GM18505 (cell line): ENCODE results near the gene RIN3.

Experiments used
- ATAC-seq: cut with Tn5 transposase; IDR thresholded peaks from one replicate; pipeline ENCODE4 v1.9.1; 2021; ENCODE audit not compliant: unreplicated experiment
- POLR2A ChIP-seq: IDR thresholded peaks from 4 replicates; pipeline ENCODE4 v1.6.1; 2011; ENCODE audit warnings: borderline replicate concordance; ENCODE audit not compliant: insufficient read depth, insufficient read length; ENCODE audit errors: extremely low read depth

The RIN3 gene

DNA sequence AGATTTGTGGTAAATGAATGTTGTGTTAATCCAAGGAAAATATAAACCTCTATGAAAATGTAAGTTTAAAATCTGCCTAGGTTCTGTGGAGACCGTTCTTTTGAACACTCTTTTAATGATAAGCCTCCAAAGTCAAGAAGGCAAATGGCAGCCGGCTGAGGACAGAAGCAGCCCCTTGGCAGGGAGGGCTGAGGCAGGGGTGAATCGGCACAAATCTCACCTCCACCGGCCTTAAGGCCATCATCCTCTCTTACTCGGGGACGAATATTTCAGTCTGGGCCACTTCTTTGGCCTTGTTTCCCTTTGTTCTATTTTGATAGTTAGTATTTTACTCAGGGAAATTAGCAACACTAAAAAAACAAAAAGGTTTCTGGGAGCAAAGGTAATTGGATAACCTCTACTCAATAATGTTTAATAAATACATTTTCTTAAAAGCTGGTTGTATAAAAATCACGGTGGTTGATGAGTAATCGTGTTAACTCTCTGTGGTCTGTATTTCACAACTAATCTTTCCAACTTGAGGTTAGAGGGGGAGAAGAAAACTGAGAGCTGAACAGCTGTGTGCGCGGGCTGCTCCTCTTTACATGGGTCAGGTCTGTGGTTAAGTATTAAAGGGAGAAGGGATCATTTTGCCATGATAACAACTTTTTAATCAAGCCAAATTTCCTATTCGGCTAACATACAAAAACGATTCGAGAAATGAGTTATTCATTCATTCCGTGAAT lies 216.2 kb downstream of the RIN3 start:
- ATAC-seq: peak; percentile 54
- TF ChIP-seq POLR2A: no peak

DNA sequence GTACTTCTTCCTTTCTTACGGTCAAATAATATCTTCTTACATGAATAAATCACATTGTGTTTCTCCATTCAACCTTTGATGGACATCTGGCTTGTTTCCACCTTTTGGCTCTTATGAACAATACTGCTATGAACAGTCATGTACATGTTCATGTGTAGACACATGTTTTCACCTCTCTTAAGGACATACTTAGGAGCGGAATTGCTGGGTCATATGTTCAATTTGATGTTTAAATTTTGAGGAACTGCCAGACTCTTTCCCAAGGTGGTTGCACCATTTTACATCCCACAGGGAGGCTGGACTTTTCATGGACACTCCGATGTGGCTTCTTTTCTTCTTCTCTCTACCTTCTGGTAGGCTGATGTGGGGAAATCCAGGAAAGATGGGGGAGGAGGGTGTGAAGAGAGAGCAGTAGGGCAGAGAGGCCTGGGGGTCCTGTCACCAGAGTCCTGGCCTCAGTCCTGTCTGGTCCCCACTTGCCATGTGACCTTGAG lies 218.1 kb downstream of the RIN3 start:
- TF ChIP-seq POLR2A: no peak
- no peak for ATAC-seq

DNA sequence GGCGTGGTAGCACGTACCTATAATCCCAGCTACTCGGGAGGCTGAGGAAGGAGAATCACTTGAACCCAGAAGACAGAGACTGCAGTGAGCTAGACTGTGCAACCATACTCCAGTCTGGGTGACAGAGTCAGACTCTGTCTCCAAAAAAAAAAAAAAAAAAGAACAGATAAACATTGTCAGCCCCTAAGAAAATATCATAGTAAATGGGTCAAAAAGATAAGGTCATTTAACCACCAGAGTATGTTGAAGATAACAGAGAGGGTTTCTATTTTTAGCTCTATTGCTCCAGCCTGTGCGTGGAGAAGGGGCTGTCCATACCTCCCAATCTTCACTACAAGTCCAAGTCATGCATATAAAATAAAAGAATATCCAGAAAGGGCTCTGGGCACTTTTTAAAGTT lies 219.4 kb downstream of the RIN3 start:
- ATAC-seq: no peak
- TF ChIP-seq POLR2A: no peak

DNA sequence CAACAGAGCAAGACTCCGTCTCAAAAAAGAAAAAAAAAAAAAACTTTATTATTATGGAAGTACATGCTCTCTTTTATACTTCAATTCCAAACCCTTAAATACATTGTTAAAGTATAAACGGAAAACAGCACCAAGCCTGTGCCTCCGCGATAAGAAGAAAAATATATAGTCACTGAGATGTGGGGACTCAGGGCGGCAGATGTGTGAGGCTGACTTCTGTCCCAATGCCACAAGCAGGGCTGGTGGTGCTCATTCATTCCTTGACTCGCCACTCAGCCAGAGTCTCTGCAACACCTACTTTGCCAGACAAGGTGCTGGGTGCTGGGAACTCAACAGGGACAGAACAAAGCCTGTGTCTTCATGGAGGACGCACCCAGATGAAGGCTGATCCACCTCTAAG lies 221.0 kb downstream of the RIN3 start:
- no peak for TF ChIP-seq POLR2A
- ATAC-seq: no peak

DNA sequence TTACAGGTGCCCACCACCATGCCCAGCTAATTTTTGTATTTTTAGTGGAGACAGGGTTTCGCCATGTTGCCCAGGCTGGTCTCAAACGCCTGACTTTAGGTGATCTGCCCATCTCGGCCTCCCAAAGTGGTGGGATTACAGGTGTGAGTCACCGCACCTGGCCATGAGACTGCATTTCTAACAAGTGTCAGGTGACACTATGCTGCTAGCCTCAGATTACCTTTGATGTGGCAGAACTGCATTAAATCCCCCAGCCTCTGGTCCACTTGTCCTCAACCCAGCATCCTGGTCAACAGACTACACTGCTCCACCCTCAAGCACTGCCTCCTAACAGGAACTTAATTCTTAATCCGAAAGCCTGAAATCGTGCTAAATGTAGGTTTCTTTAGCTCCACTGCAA lies 221.8 kb downstream of the RIN3 start:
- no peak for ATAC-seq
- TF ChIP-seq POLR2A: no peak

DNA sequence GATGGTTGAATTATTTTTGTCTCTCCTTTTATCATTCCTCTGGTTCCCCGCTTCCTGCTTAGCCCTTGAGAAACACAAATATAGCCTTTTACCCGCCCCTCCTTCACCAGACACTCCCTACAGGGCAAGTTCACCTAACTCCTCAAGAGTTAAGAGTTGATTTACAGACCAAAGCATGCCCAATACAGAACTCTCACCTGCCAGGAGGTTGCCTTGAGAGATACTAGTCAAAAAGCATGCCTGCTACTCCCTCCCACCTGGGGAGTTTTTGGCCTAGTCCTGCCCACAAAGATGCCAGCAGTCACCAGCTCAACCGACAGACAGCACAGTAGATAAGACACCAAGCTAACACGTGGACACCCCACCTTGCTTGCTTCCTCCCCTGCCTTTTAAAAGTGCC lies 223.6 kb downstream of the RIN3 start:
- no peak for ATAC-seq
- no peak for TF ChIP-seq POLR2A

DNA sequence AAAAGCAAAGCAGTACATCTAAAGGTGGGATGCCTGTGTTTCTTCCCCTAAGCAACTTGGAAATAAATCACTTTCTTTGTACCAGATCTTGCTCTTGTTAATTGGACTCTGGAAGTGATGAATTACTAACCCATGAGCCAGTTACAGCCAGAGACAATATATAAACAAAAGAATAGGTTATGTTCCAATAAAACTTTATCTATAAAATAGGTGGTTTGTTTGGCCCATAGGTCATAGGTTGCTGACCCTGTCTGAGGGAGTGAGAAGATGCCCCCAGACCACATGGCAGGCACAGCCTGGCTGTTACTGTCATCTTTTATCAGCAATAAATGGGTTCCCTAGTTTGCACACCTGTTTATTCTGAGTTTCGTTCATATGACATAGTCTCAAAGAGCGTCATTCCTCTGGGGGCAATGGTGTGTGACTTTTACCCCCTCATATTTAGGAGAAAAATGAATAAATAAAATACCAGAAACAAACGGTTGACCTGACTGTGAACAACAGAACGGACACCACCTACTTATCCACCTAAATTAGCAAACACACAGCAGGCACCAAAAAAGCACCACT lies 224.1 kb downstream of the RIN3 start:
- ATAC-seq: no peak

More for the DNA sequence above, 224.1 kb downstream of the RIN3 start:
- no peak for TF ChIP-seq POLR2A
